ENCODE data around the gene CYSLTR2.

The CYSLTR2 gene

GRCh38 chr13:48653472-48653939 is at the start of gene CYSLTR2:
TSS of gene CYSLTR2 (plus strand) at chr13:48653929. CDS start at chr13:48706818, 52,889 bp downstream.
- DNase-seq: peak; percentile 85

- no peak for DNase-seq
Observed at GRCh38 chr13:48615049-48615448, 38.7 kb upstream of the CYSLTR2 start.

- DNase-seq: no peak
Observed at GRCh38 chr13:48618937-48619336, 34.8 kb upstream of the CYSLTR2 start.

GRCh38 chr13:48621056-48621455 is 32.7 kb upstream of the CYSLTR2 start:
- DNase-seq: no peak

GRCh38 chr13:48624016-48624415 is 29.7 kb upstream of the CYSLTR2 start:
- DNase-seq: no peak

GRCh38 chr13:48624858-48625257 is 28.9 kb upstream of the CYSLTR2 start:
- no peak for DNase-seq

- no peak for DNase-seq
Observed at GRCh38 chr13:48625413-48626076, 28.2 kb upstream of the CYSLTR2 start.

GRCh38 chr13:48626077-48626449 is 27.7 kb upstream of the CYSLTR2 start:
- no peak for DNase-seq

GRCh38 chr13:48626726-48627451 is 26.8 kb upstream of the CYSLTR2 start:
- no peak for DNase-seq

GRCh38 chr13:48629277-48629676 is 24.5 kb upstream of the CYSLTR2 start:
- DNase-seq: no peak

GRCh38 chr13:48630291-48630690 is 23.4 kb upstream of the CYSLTR2 start:
- no peak for DNase-seq

- no peak for DNase-seq
Observed at GRCh38 chr13:48630773-48631172, 23.0 kb upstream of the CYSLTR2 start.

GRCh38 chr13:48631441-48631840 is 22.3 kb upstream of the CYSLTR2 start:
- no peak for DNase-seq

GRCh38 chr13:48633700-48634099 is 20.0 kb upstream of the CYSLTR2 start:
- DNase-seq: no peak

GRCh38 chr13:48634636-48635035 is 19.1 kb upstream of the CYSLTR2 start:
- no peak for DNase-seq

GRCh38 chr13:48635478-48635877 is 18.3 kb upstream of the CYSLTR2 start:
- DNase-seq: no peak

GRCh38 chr13:48636550-48636949 is 17.2 kb upstream of the CYSLTR2 start:
- DNase-seq: no peak

GRCh38 chr13:48637601-48638000 is 16.1 kb upstream of the CYSLTR2 start:
- no peak for DNase-seq

- no peak for DNase-seq
Observed at GRCh38 chr13:48640767-48641166, 13.0 kb upstream of the CYSLTR2 start.

GRCh38 chr13:48641404-48641803 is 12.3 kb upstream of the CYSLTR2 start:
- no peak for DNase-seq

- no peak for DNase-seq
Observed at GRCh38 chr13:48642061-48642460, 11.7 kb upstream of the CYSLTR2 start.

- DNase-seq: no peak
Observed at GRCh38 chr13:48643159-48643558, 10.6 kb upstream of the CYSLTR2 start.

GRCh38 chr13:48644141-48644540 is 9.6 kb upstream of the CYSLTR2 start:
- no peak for DNase-seq

- no peak for DNase-seq
Observed at GRCh38 chr13:48644951-48645350, 8.8 kb upstream of the CYSLTR2 start.

GRCh38 chr13:48645845-48646244 is 7.9 kb upstream of the CYSLTR2 start:
- no peak for DNase-seq

All from NCI-H2227 treated with DMSO at 0.1 percent for 48 hours (cell line).